ENCODE measurements around the gene TGM2.

DNA sequence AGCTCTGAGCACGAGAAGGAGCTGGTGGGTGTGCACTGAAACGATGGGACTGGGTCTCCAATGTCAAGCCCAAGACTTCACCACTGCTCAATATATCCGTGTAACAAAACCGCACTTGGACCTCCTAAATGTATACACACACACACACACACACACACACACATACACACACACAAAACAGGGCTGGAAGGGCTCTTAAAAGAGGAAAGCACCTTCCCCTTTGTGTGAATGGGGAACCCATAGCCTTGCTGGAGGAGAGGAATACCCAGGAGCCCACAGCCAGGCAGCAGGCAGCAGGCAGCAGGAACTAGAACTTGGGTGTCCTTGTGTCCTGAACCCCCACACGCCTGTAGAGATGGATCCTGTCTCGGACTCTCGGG is 29.8 kb downstream of the TGM2 start:
- TF ChIP-seq, protein P1, sequence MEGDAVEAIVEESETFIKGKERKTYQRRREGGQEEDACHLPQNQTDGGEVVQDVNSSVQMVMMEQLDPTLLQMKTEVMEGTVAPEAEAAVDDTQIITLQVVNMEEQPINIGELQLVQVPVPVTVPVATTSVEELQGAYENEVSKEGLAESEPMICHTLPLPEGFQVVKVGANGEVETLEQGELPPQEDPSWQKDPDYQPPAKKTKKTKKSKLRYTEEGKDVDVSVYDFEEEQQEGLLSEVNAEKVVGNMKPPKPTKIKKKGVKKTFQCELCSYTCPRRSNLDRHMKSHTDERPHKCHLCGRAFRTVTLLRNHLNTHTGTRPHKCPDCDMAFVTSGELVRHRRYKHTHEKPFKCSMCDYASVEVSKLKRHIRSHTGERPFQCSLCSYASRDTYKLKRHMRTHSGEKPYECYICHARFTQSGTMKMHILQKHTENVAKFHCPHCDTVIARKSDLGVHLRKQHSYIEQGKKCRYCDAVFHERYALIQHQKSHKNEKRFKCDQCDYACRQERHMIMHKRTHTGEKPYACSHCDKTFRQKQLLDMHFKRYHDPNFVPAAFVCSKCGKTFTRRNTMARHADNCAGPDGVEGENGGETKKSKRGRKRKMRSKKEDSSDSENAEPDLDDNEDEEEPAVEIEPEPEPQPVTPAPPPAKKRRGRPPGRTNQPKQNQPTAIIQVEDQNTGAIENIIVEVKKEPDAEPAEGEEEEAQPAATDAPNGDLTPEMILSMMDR (IDR thresholded peaks at IDR 0.05; ENCODE audit: low read length) = no peak
- no peak for TF ChIP-seq EZH2phosphoT487 (IDR thresholded peaks at IDR 0.05; ENCODE audit: low read length)
